ENCODE measurements around the gene PARP3.

The PARP3 gene

GRCh38 chr3:51982352-51982837, 40.2 kb downstream of the PARP3 start:
- DNase-seq (ENCODE audit: extremely low read depth, low read depth), result no peak
- TF ChIP-seq CTCF (IDR thresholded peaks at IDR 0.05; ENCODE audit: low read depth, low read length, missing control alignments), result peak; percentile 66
- peak overlapping the region; percentile 66 for H3K4me3 ChIP-seq (replicated peaks; ENCODE audit: low read depth, low read length)

- DNase-seq (ENCODE audit: extremely low read depth, low read depth), result peak; percentile 56
- no peak for TF ChIP-seq CTCF (IDR thresholded peaks at IDR 0.05; ENCODE audit: low read depth, low read length, missing control alignments)
- peak within 1 kb of the TSS; percentile 66 for H3K4me3 ChIP-seq (replicated peaks; ENCODE audit: low read depth, low read length)
Observed at GRCh38 chr3:51982838-51983577, 40.8 kb downstream of the PARP3 start, which contains the start of gene ACY1. Gene ACY1, plus strand, starts transcription at chr3:51983535. Its CDS starts 530 bp downstream, at chr3:51984065.

- TF ChIP-seq CTCF (IDR thresholded peaks at IDR 0.05; ENCODE audit: low read depth, low read length, missing control alignments), result no peak
- peak overlapping the region; percentile 66 for H3K4me3 ChIP-seq (replicated peaks; ENCODE audit: low read depth, low read length)
- no peak for DNase-seq (ENCODE audit: extremely low read depth, low read depth)
Observed at GRCh38 chr3:51983578-51984268, 41.6 kb downstream of the PARP3 start.

GRCh38 chr3:51984269-51984647, 42.1 kb downstream of the PARP3 start:
- no peak for DNase-seq (ENCODE audit: extremely low read depth, low read depth)
- peak overlapping the region; percentile 66 for H3K4me3 ChIP-seq (replicated peaks; ENCODE audit: low read depth, low read length)
- TF ChIP-seq CTCF (IDR thresholded peaks at IDR 0.05; ENCODE audit: low read depth, low read length, missing control alignments), result no peak

GRCh38 chr3:51985063-51985462, 42.9 kb downstream of the PARP3 start:
- H3K4me3 ChIP-seq (replicated peaks; ENCODE audit: low read depth, low read length), result no peak overlapping the region
- TF ChIP-seq CTCF (IDR thresholded peaks at IDR 0.05; ENCODE audit: low read depth, low read length, missing control alignments), result no peak
- DNase-seq (ENCODE audit: extremely low read depth, low read depth), result no peak

GRCh38 chr3:51986010-51986947, 44.1 kb downstream of the PARP3 start:
- no peak overlapping the region for H3K4me3 ChIP-seq (replicated peaks; ENCODE audit: low read depth, low read length)

More at GRCh38 chr3:51986010-51986947, 44.1 kb downstream of the PARP3 start:
- TF ChIP-seq CTCF (IDR thresholded peaks at IDR 0.05; ENCODE audit: low read depth, low read length, missing control alignments), result no peak
- no peak for DNase-seq (ENCODE audit: extremely low read depth, low read depth)

All from HFF-Myc (cell line).